Body of pancreas (tissue), 4 donors: ENCODE data around the gene SLC23A3. TPM values are rescaled to one million over a fixed set of nuclear protein-coding genes. Genes with fewer than 3 reads are reported as not detected.

Source experiments
- ATAC-seq: fragments of 150-250 bp; one replicate; pipeline ENCODE4 v1.9.1; 2016
- DNase-seq, 4 donors: peaks; one replicate each; pipeline ENCODE4 v3.0.0-alpha.2; 2019
- H3K27ac ChIP-seq, 4 donors: fragments of 200-600 bp; sonication (generic); 1 replicate in 3 of 4; 2 replicates in 1 of 4; pipeline versions ENCODE4 v1.5.1 to v1.6.1; 2016 to 2019; ENCODE audit warnings: mild to moderate bottlenecking in 1 of 4, mixed read lengths in 1 of 4, moderate library complexity in 1 of 4
- H3K27me3 ChIP-seq, 2 donors: fragments of 200-600 bp; sonication (generic); one replicate each; pipeline ENCODE4 v1.6.0; 2016; ENCODE audit warnings: mild to moderate bottlenecking in 1 of 2
- H3K36me3 ChIP-seq, 2 donors: fragments of 200-600 bp; sonication (generic); replicated peaks in 1 of 2; 2 replicates each; pipeline ENCODE4 v1.5.1; 2016; ENCODE audit warnings: low read depth in 2 of 2; ENCODE audit not compliant: insufficient read depth in 1 of 2
- H3K4me1 ChIP-seq: fragments of 200-600 bp; sonication (generic); one replicate; pipeline ENCODE4 v1.6.0; 2016
- H3K4me3 ChIP-seq, 2 donors: fragments of 200-600 bp; sonication (generic); 1 replicate in 1 of 2; 2 replicates in 1 of 2; pipeline ENCODE4 v1.5.1; 2016 to 2019
- H3K9me3 ChIP-seq, 3 donors: fragments of 200-600 bp; sonication (generic); 1 replicate in 2 of 3; 2 replicates in 1 of 3; pipeline ENCODE4 v1.5.1; 2016
- POLR2A ChIP-seq, 3 donors: fragments of 450-650 bp; IDR thresholded peaks; one replicate each; pipeline ENCODE4 v1.6.1; 2016; ENCODE audit warnings: antibody characterized with exemption in 3 of 3, mild to moderate bottlenecking in 2 of 3
- WGBS, 2 donors: methylation state at CpG; one replicate each; pipeline ENCODE4 v1.1.5; 2017; 5-methylcytosine and 5-hydroxymethylcytosine counted together
- intact Hi-C: fragments of 100-400 bp; cut with DNase I; formaldehyde crosslinking; loops from one replicate; pipeline ENCODE4 v1.15.1; 2023
- total RNA-seq, 2 donors: library from RNA; depleted of rRNA; stranded (reverse); fragments of >200 nt; gene quantifications; one replicate each; pipeline ENCODE4 v1.1.0, GENCODE V29; 2016
- TF ChIP-seq, protein P1 (sequence below), 7 experiments: fragments of 450-650 bp in 4 of 7; fragments of 200-600 bp in 3 of 7; sonication (generic) in 3 of 7; IDR thresholded peaks; one replicate each; pipeline ENCODE4 v1.5.1; 2016 to 2019; ENCODE audit warnings: antibody characterized with exemption in 7 of 7

Gene SLC23A3
- total RNA-seq, 2 donors from 2014 or later: 3.1 to 8.2 TPM

DNA sequence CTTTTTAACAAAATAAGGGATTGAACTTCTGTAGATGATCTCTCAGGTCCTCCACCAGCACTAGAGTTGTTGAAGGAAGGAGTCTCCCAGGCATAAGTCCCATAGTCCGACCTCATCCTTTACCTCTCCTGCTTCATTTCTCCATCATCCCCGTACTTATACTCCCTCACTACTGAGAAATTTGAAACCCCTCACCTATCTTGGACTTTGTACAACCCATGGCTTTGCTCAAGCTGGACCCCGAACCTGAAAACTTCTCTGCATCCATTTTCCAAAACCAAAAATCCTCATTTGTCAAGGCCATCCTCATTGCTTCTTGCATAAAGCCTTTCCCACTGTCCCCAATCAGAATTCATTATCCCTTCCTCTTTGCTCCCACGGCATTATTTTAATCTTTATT, 8.7 kb downstream of the SLC23A3 start:
- H3K27ac ChIP-seq: peak overlapping the region; percentile 47 to 97 (median 94)
- no peaks in the 10 kb centered on the region for H3K36me3 ChIP-seq
- DNase-seq (no peak), ATAC-seq (no peak)
- intact Hi-C loops: loop anchor here (5.0 to 10.0 kb wide), 2 partner anchors 141 to 214 kb away; no protein-coding TSS in a partner anchor
- H3K9me3 ChIP-seq: no peaks in the 10 kb centered on the region
- H3K4me3 ChIP-seq: peak overlapping the region in 1 of 2 donors; percentile 27
- WGBS, 2 donors: 56 to 61% methylated on average over 4 of the region's 4 CpGs
- TF ChIP-seq, protein P1, sequence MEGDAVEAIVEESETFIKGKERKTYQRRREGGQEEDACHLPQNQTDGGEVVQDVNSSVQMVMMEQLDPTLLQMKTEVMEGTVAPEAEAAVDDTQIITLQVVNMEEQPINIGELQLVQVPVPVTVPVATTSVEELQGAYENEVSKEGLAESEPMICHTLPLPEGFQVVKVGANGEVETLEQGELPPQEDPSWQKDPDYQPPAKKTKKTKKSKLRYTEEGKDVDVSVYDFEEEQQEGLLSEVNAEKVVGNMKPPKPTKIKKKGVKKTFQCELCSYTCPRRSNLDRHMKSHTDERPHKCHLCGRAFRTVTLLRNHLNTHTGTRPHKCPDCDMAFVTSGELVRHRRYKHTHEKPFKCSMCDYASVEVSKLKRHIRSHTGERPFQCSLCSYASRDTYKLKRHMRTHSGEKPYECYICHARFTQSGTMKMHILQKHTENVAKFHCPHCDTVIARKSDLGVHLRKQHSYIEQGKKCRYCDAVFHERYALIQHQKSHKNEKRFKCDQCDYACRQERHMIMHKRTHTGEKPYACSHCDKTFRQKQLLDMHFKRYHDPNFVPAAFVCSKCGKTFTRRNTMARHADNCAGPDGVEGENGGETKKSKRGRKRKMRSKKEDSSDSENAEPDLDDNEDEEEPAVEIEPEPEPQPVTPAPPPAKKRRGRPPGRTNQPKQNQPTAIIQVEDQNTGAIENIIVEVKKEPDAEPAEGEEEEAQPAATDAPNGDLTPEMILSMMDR (IDR thresholded peaks at IDR 0.05): no peak
- no peak for TF ChIP-seq POLR2A (IDR thresholded peaks at IDR 0.05)
- peaks cover 14% of the 10 kb centered on the region for H3K4me1 ChIP-seq
- no peaks in the 10 kb centered on the region for H3K27me3 ChIP-seq

DNA sequence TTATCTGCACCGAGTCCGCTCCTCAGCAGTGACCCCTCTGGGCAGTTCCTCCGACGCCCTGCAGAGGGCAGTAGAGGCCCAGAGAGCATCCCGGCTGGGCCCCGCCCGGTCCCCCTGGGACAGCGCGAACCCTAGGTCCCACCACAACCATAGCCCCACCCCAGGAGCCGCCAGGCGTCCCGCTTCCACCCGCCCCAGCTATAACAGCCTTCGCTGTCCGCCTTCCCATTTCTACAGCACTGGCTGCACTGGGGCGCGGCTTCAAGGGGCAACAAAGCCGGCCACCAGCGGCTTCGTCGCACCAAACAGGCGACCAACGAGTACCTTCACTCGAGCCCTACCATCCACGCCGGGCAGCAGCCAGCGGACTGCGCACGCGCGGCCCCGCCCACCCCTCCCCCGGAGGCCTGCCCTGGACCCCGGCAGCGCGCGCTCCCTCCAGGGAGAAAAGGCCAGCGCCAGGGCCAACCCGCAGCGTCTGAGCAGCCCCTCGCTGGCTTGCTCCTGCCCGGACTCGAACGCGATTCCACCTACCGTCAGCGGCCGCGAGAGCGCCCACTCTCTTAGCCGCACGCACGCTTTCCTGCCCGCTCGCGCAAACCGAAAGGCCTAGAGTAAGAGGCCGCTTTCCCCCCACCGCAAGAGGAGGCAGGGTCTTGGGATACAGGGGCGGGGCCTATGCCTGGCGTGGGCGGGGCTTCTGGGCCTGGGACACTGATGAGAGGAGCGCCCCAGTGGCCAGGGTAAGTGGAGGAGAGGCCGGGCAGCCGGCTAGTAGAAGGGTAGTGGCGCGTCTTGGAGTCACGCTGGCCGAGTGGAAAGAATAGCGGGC, 9.4 kb downstream of the SLC23A3 start, which contains the start of gene NHEJ1:
Gene NHEJ1 (minus strand): TSS at position 630 of the 832 bp plus-strand sequence. CDS start 2,453 bp downstream, outside the sequence.
- peak; percentile 97 to 99 (median 97) for DNase-seq
- WGBS, 2 donors: 0 to 1% methylated on average over 17 to 70 of the region's 70 CpGs
- intact Hi-C loops: loop anchor here (5.0 to 10.0 kb wide), 2 partner anchors 142 to 214 kb away; no protein-coding TSS in a partner anchor
- Histone ChIP-seq H3K27ac (peak within 1 kb of the TSS; percentile 92 to 97 (median 96)), H3K36me3 (no peaks in the 10 kb centered on the region), H3K27me3 (no peaks in the 10 kb centered on the region), H3K4me3 (peak within 1 kb of the TSS; percentile 27 to 64), H3K4me1 (peaks cover 14% of the 10 kb centered on the region), H3K9me3 (no peaks in the 10 kb centered on the region)
- peak; percentile 36 to 71 (median 58) for TF ChIP-seq POLR2A (IDR thresholded peaks at IDR 0.05)
- TF ChIP-seq, protein P1 (IDR thresholded peaks at IDR 0.05): peak; percentile 93 to 99 (median 97)
- peak; percentile 96 for ATAC-seq

DNA sequence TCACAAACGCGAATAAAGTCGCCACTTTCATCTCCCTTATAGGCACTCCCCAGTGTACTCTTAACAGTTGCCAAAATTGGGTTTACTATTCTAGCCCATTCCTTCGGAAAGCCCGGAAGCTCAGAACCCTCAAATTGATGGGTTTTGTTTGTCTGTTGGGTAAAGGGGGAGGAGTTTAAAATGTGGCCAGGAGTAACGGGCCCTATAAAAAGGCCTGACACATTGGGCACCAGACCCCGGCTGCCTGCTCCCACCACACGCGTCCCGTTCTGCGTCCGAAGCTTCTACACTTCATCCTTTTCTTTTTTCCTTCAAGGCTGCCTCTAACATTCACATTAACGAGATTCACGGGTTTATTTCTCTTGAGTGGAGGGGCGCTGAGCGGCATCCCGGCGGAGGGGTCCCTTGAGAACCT, 10.1 kb downstream of the SLC23A3 start:
- Histone ChIP-seq H3K9me3 (no peaks in the 10 kb centered on the region), H3K27me3 (no peaks in the 10 kb centered on the region), H3K27ac (peak overlapping the region in 3 of 4 donors; percentile 92 to 97 (median 95)), H3K4me3 (no peak overlapping the region), H3K4me1 (peaks cover 14% of the 10 kb centered on the region), H3K36me3 (no peaks in the 10 kb centered on the region)
- ATAC-seq (no peak), DNase-seq (no peak)
- TF ChIP-seq POLR2A (IDR thresholded peaks at IDR 0.05): no peak
- TF ChIP-seq, protein P1 (IDR thresholded peaks at IDR 0.05): no peak
- 6 to 7% methylated on average over 18 of the region's 18 CpGs for WGBS, 2 donors
- intact Hi-C loops: loop anchor here (5.0 to 10.0 kb wide), 2 partner anchors 143 to 215 kb away; no protein-coding TSS in a partner anchor

DNA sequence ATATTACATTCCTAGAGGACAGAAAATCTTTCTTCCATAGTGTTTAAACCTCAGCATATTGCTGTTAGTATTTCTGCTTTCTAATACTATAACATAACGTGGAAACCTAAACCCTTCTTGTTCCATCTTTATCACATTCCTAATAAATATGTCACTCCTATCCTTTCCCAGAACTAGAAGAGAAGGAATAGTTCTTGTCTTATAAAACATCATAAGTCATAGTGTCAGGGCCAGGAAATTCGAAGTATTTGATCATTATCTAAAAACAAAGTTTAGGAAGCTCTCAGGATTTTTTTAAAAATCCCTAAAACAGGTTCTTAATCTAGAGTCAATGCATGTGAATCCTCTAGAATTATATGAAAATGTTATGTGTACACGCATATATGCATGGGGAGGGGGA, 11.2 kb downstream of the SLC23A3 start:
- peaks cover 14% of the 10 kb centered on the region for H3K4me1 ChIP-seq
- intact Hi-C loops: no loop called here
- H3K9me3 ChIP-seq: no peaks in the 10 kb centered on the region
- H3K27ac ChIP-seq: no peak overlapping the region
- no peak for DNase-seq
- H3K27me3 ChIP-seq: no peaks in the 10 kb centered on the region
- peaks cover 0 to 2% of the 10 kb centered on the region in 2 donors for H3K36me3 ChIP-seq
- WGBS, 2 donors: 70 to 79% methylated on average over 3 of the region's 3 CpGs
- H3K4me3 ChIP-seq: no peak overlapping the region
- TF ChIP-seq, protein P1 (IDR thresholded peaks at IDR 0.05): no peak
- no peak for TF ChIP-seq POLR2A (IDR thresholded peaks at IDR 0.05)
- no peak for ATAC-seq
